KMS-11 (cell line): ENCODE measurements around the gene LBR.
"Not testable (repeated sequence)": the region's sequence is repeated elsewhere in the genome, so short reads cannot be mapped to it uniquely, and the experiment has no call there.

Experiments used
- H2AFZ ChIP-seq: fragments of 200-600 bp; sonication (generic); 2 replicates; pipeline ENCODE4 v1.6.1; 2016; ENCODE audit warnings: antibody characterized with exemption, mixed run types, low read depth
- H3K27ac ChIP-seq: fragments of 200-600 bp; sonication (generic); 2 replicates; pipeline ENCODE4 v1.6.1; 2016; ENCODE audit warnings: mild to moderate bottlenecking, mixed run types
- H3K27me3 ChIP-seq: fragments of 200-600 bp; sonication (generic); 2 replicates; pipeline ENCODE4 v1.6.1; 2017; ENCODE audit warnings: mild to moderate bottlenecking, low read depth, mixed run types, moderate library complexity; ENCODE audit not compliant: insufficient read depth
- H3K36me3 ChIP-seq: fragments of 200-600 bp; sonication (generic); 2 replicates; pipeline ENCODE4 v1.6.1; 2017; ENCODE audit warnings: mild to moderate bottlenecking, mixed run types; ENCODE audit not compliant: insufficient read depth
- H3K4me1 ChIP-seq: fragments of 200-600 bp; sonication (generic); 2 replicates; pipeline ENCODE4 v1.6.1; 2016; ENCODE audit warnings: mild to moderate bottlenecking, low read depth, mixed run types; ENCODE audit not compliant: poor library complexity, severe bottlenecking
- H3K4me2 ChIP-seq: fragments of 200-600 bp; sonication (generic); 2 replicates; pipeline ENCODE4 v1.7.0; 2016; ENCODE audit warnings: mild to moderate bottlenecking, mixed run types
- H3K4me3 ChIP-seq: fragments of 200-600 bp; sonication (generic); IDR thresholded peaks from 2 replicates; pipeline ENCODE4 v1.6.1; 2017; ENCODE audit warnings: low read depth, low read length, mixed read lengths; ENCODE audit not compliant: insufficient read depth
- H3K79me2 ChIP-seq: fragments of 200-600 bp; sonication (generic); 2 replicates; pipeline ENCODE4 v1.6.1; 2016; ENCODE audit warnings: low read depth, mixed run types; ENCODE audit not compliant: insufficient read depth
- H3K9ac ChIP-seq: fragments of 200-600 bp; sonication (generic); 2 replicates; pipeline ENCODE4 v1.6.1; 2016; ENCODE audit warnings: mild to moderate bottlenecking, mixed run types
- H4K20me1 ChIP-seq: fragments of 200-600 bp; sonication (generic); 2 replicates; pipeline ENCODE4 v1.6.1; 2016; ENCODE audit warnings: mild to moderate bottlenecking, mixed run types; ENCODE audit not compliant: insufficient read depth
- CTCF ChIP-seq: fragments of 200-600 bp; sonication (generic); conservative IDR thresholded peaks from 2 replicates; pipeline ENCODE4 v1.6.1; 2017; ENCODE audit warnings: low read depth, mild to moderate bottlenecking, antibody characterized with exemption, low read length, moderate library complexity, mixed read lengths

Gene LBR

DNA sequence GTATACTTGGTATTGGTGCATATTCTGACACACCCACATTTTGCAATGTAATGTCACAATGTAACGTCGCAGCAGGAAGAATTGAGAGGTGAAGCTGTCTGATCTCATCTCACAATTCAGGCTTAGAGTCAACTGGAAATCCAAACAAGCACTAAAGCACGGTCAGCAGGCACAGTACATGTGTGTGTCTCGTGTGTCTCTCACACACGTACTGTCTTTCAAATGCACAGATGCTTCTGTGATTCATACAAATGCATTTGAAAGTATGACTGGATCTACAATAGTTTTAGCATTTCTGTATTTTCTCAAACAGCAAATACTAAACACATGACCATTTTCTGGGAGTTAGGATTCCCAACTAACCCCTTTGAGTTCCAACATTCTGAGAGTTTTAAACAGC is 26.9 kb downstream of the LBR start:
- TF ChIP-seq CTCF: no peak
- peaks cover 35% of the 10 kb centered on the region for H3K4me1 ChIP-seq
- no peak overlapping the region for H2AFZ ChIP-seq
- H3K4me3 ChIP-seq: no peak overlapping the region
- peaks cover 17% of the 10 kb centered on the region for H3K36me3 ChIP-seq
- no peaks in the 10 kb centered on the region for H4K20me1 ChIP-seq
- no peak overlapping the region for H3K4me2 ChIP-seq
- no peak overlapping the region for H3K27ac ChIP-seq
- no peaks in the 10 kb centered on the region for H3K27me3 ChIP-seq
- H3K79me2 ChIP-seq: no peaks in the 10 kb centered on the region
- H3K9ac ChIP-seq: no peak overlapping the region

DNA sequence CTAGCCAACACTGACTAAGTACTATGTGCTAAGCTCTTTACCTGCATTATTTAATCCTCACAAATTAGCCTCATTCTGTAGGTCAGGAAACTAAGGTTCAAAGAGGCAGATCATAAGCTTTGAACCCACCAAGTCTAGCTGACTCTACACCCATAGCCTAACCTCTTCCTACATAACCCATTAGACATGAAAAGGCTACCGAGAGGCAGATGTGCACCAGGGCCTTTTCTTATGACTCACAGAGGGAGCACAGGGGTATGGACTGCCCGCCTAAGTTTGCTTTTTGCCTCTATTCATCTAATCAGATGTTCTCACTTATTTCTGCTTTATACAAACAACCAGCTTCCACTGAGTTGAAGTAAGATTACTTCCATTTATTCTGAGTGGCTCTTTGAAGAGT is 31.5 kb downstream of the LBR start:
- H3K4me1 ChIP-seq: peaks cover 33% of the 10 kb centered on the region
- H3K4me2 ChIP-seq: no peak overlapping the region
- peaks cover 3% of the 10 kb centered on the region for H3K36me3 ChIP-seq
- H3K9ac ChIP-seq: no peak overlapping the region
- H3K79me2 ChIP-seq: no peaks in the 10 kb centered on the region
- H4K20me1 ChIP-seq: no peaks in the 10 kb centered on the region
- H3K27me3 ChIP-seq: no peaks in the 10 kb centered on the region
- no peak for TF ChIP-seq CTCF
- no peak overlapping the region for H3K4me3 ChIP-seq
- H2AFZ ChIP-seq: no peak overlapping the region
- H3K27ac ChIP-seq: no peak overlapping the region

- no peaks in the 10 kb centered on the region for H3K4me1 ChIP-seq
- H3K27me3 ChIP-seq: no peaks in the 10 kb centered on the region
- no peak overlapping the region for H2AFZ ChIP-seq
- no peak for TF ChIP-seq CTCF
- H3K4me2 ChIP-seq: no peak overlapping the region
- no peak overlapping the region for H3K27ac ChIP-seq
- H3K79me2 ChIP-seq: no peaks in the 10 kb centered on the region
- H4K20me1 ChIP-seq: no peaks in the 10 kb centered on the region
- no peaks in the 10 kb centered on the region for H3K36me3 ChIP-seq
- no peak overlapping the region for H3K4me3 ChIP-seq
- H3K9ac ChIP-seq: no peak overlapping the region
Measured at GRCh38 chr1:225389843-225390242, 38.0 kb downstream of the LBR start.

- no peaks in the 10 kb centered on the region for H3K27me3 ChIP-seq
- no peaks in the 10 kb centered on the region for H4K20me1 ChIP-seq
- no peak overlapping the region for H3K4me3 ChIP-seq
- H3K9ac ChIP-seq: no peak overlapping the region
- no peak overlapping the region for H3K27ac ChIP-seq
- no peaks in the 10 kb centered on the region for H3K79me2 ChIP-seq
- no peak overlapping the region for H2AFZ ChIP-seq
- TF ChIP-seq CTCF: no peak
- no peaks in the 10 kb centered on the region for H3K4me1 ChIP-seq
- no peak overlapping the region for H3K4me2 ChIP-seq
- H3K36me3 ChIP-seq: no peaks in the 10 kb centered on the region
Measured at GRCh38 chr1:225388372-225388771, 39.5 kb downstream of the LBR start.

GRCh38 chr1:225386860-225387259 is 41.0 kb downstream of the LBR start:
- not testable (repeated sequence) for H3K4me2 ChIP-seq, H3K4me1 ChIP-seq, H3K27me3 ChIP-seq, H4K20me1 ChIP-seq, H3K27ac ChIP-seq, H3K79me2 ChIP-seq, H3K4me3 ChIP-seq, H3K36me3 ChIP-seq, H2AFZ ChIP-seq, H3K9ac ChIP-seq
